A673 (cell line): ENCODE data around the gene TRMT10B. TPM values are rescaled to one million over a fixed set of nuclear protein-coding genes. Genes with fewer than 3 reads are reported as not detected.

Source experiments
- BruUV-seq: library from RNA; stranded (reverse); fragments of 400-500 nt; replicated peaks from 2 replicates; lab custom pipeline; 2021; lab: Mats Ljungman, UMichigan
- CTCF ChIA-PET: fragments of 300-600 bp; sonication (Branson Sonifier 250); formaldehyde crosslinking; loops from one replicate; lab custom pipeline; 2022; ENCODE audit warnings: antibody characterized with exemption; lab: Charles Lee
- POLR2A ChIA-PET: fragments of 300-600 bp; sonication (Branson Sonifier 250); formaldehyde crosslinking; loops from one replicate; lab custom pipeline; 2022; ENCODE audit warnings: antibody characterized with exemption; ENCODE audit not compliant: low non-redundant PET; lab: Charles Lee
- DNase-seq: peaks from one replicate; pipeline ENCODE4 v3.0.0-alpha.2; 2015; ENCODE audit warnings: low spot score
- H3K27ac ChIP-seq: fragments of 200-600 bp; sonication (generic); 2 replicates; pipeline ENCODE4 v1.5.1; 2016; ENCODE audit warnings: mixed run types, low read depth, mild to moderate bottlenecking, mixed read lengths, antibody characterized with exemption, low read length; ENCODE audit not compliant: poor library complexity, severe bottlenecking
- H3K27me3 ChIP-seq: fragments of 200-600 bp; sonication (generic); replicated peaks from 2 replicates; pipeline ENCODE4 v1.6.1; 2017; ENCODE audit warnings: mixed run types, low read depth, mild to moderate bottlenecking, mixed read lengths, antibody characterized with exemption, low read length; ENCODE audit not compliant: insufficient read depth, poor library complexity
- H3K36me3 ChIP-seq: fragments of 200-600 bp; sonication (generic); 2 replicates; pipeline ENCODE4 v1.6.1; 2016; ENCODE audit warnings: mixed run types, mild to moderate bottlenecking, mixed read lengths, antibody characterized with exemption, low read length; ENCODE audit not compliant: insufficient read depth, poor library complexity, severe bottlenecking
- H3K4me1 ChIP-seq: fragments of 200-600 bp; sonication (generic); 2 replicates; pipeline ENCODE4 v1.6.1; 2017; ENCODE audit warnings: mixed run types, mild to moderate bottlenecking, mixed read lengths, antibody characterized with exemption, low read length; ENCODE audit not compliant: insufficient read depth, poor library complexity, severe bottlenecking
- H3K4me3 ChIP-seq: fragments of 200-600 bp; sonication (generic); 2 replicates; pipeline ENCODE4 v1.5.1; 2016; ENCODE audit warnings: low read depth, mixed run types, mild to moderate bottlenecking, mixed read lengths, low read length; ENCODE audit not compliant: poor library complexity, severe bottlenecking
- H3K9me3 ChIP-seq: fragments of 200-600 bp; sonication (generic); 2 replicates; pipeline ENCODE4 v1.6.1; 2016; ENCODE audit warnings: mixed run types, low read depth, mild to moderate bottlenecking, mixed read lengths, antibody characterized with exemption, low read length; ENCODE audit not compliant: poor library complexity, severe bottlenecking
- EZH2 ChIP-seq: fragments of 200-600 bp; sonication (generic); IDR thresholded peaks from 2 replicates; pipeline ENCODE4 v1.6.1; 2017; ENCODE audit warnings: borderline replicate concordance, low read depth, mild to moderate bottlenecking, mixed read lengths, antibody characterized with exemption, low read length; ENCODE audit not compliant: poor library complexity, severe bottlenecking
- intact Hi-C: fragments of 100-400 bp; cut with micrococcal nuclease; formaldehyde crosslinking; loops from one replicate; pipeline ENCODE4 v1.10.0; 2022; ENCODE audit not compliant: unreplicated experiment
- total RNA-seq: library from RNA; stranded (reverse); gene quantifications from 2 replicates; pipeline ENCODE4 v1.2.3, GENCODE V29; 2021
- TF ChIP-seq, protein P1 (sequence below): fragments of 300-800, 200-600 bp; sonication (generic); conservative IDR thresholded peaks from 2 replicates; pipeline ENCODE4 v1.5.1; 2017; ENCODE audit warnings: low read depth, mild to moderate bottlenecking, antibody characterized with exemption, low read length, moderate library complexity, mixed read lengths

The TRMT10B gene
- total RNA-seq, 1 experiment from 2014 or later: 7.8 TPM

DNA sequence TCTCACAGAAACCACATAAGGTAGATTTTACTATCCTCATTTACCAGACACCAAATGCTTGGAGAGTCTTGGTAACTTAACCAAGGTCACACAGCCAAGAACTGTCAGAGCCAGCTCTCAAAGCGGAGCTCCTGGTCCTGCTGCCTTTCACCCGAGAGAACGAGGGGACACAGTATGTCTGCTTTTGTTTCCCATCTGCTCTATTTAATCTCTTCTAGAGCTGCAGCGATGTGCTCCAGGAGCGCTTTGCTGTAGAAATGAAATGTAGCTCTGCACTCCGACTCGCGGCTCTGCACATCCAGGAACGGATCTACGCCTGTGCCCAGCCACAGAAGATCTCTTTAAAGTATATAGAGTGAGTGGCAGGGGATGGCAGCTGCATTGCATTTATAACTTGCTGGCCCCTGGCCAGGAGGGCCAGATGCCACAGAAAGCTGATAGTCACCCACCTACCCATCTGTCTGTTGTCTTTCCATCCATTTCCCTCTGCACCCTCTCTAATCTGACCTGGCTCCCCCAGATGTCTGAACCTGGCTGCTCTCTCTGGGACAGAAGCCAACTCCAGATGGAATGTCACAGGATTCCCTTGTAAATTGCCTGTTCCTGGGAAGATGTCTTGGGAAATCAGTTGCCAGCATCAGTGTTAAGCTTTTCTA is 21.4 kb upstream of the TRMT10B start:
- Histone ChIP-seq H3K36me3 (no peaks in the 10 kb centered on the region), H3K4me1 (no peaks in the 10 kb centered on the region), H3K9me3 (no peaks in the 10 kb centered on the region), H3K27ac (no peak overlapping the region), H3K27me3 (peaks cover 3% of the 10 kb centered on the region), H3K4me3 (no peak overlapping the region)
- intact Hi-C loops: no loop called here
- no peak for DNase-seq
- POLR2A ChIA-PET: no interaction called here
- no peak for TF ChIP-seq EZH2
- TF ChIP-seq, protein P1, sequence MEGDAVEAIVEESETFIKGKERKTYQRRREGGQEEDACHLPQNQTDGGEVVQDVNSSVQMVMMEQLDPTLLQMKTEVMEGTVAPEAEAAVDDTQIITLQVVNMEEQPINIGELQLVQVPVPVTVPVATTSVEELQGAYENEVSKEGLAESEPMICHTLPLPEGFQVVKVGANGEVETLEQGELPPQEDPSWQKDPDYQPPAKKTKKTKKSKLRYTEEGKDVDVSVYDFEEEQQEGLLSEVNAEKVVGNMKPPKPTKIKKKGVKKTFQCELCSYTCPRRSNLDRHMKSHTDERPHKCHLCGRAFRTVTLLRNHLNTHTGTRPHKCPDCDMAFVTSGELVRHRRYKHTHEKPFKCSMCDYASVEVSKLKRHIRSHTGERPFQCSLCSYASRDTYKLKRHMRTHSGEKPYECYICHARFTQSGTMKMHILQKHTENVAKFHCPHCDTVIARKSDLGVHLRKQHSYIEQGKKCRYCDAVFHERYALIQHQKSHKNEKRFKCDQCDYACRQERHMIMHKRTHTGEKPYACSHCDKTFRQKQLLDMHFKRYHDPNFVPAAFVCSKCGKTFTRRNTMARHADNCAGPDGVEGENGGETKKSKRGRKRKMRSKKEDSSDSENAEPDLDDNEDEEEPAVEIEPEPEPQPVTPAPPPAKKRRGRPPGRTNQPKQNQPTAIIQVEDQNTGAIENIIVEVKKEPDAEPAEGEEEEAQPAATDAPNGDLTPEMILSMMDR: no peak
- CTCF ChIA-PET: no interaction called here
- no TSS peak for BruUV-seq

DNA sequence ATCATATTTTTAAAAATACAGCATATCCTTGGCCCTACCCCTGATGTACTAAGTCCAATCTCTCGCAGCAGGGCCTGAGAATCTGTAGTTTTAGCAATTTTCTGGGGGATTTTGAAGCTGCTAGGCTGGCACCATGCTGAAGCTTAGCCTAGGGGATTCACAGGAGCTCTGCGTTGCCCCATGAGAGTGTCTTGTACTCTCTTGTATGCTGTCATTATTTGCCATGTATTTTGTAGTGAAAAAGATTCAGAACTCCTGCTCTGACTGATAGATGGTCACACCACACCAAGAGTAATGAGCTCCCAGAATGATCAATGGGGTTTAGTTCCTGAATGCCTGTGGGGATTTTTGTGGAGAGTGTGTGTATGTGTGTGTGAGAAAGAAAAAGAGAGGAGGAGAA is 20.7 kb upstream of the TRMT10B start:
- POLR2A ChIA-PET: no interaction called here
- H3K36me3 ChIP-seq: no peaks in the 10 kb centered on the region
- no peak for DNase-seq
- intact Hi-C loops: no loop called here
- no TSS peak for BruUV-seq
- no peaks in the 10 kb centered on the region for H3K4me1 ChIP-seq
- H3K27ac ChIP-seq: no peak overlapping the region
- CTCF ChIA-PET: interaction anchor here (0.6 kb wide), 1 partner anchor 1054 kb away, joined by 3 read pairs; no protein-coding TSS in a partner anchor
- TF ChIP-seq EZH2: no peak
- TF ChIP-seq, protein P1: no peak
- H3K4me3 ChIP-seq: no peak overlapping the region
- no peaks in the 10 kb centered on the region for H3K9me3 ChIP-seq
- peaks cover 3% of the 10 kb centered on the region for H3K27me3 ChIP-seq

GRCh38 chr9:37739222-37739621 is 14.4 kb upstream of the TRMT10B start:
- no peak overlapping the region for H3K27ac ChIP-seq
- intact Hi-C loops: no loop called here
- H3K4me3 ChIP-seq: no peak overlapping the region
- no peaks in the 10 kb centered on the region for H3K9me3 ChIP-seq
- DNase-seq: no peak
- TF ChIP-seq, protein P1: no peak
- TF ChIP-seq EZH2: no peak
- no peaks in the 10 kb centered on the region for H3K27me3 ChIP-seq
- H3K4me1 ChIP-seq: no peaks in the 10 kb centered on the region
- no TSS peak for BruUV-seq
- POLR2A ChIA-PET: no interaction called here
- no peaks in the 10 kb centered on the region for H3K36me3 ChIP-seq
- CTCF ChIA-PET: no interaction called here
